Activated naive CD4-positive, alpha-beta T cell treated with anti-CD3 and anti-CD28 coated beads, Interleukin-2, amount 50 U/mL, for 72 hours (primary cell): ENCODE measurements around the gene NAXE. TPM values are rescaled to one million over a fixed set of nuclear protein-coding genes. Genes with fewer than 3 reads are reported as not detected.
A peak's percentile ranks its signal among the peaks of the same experiment; 100 is the strongest.
"Not testable (repeated sequence)": the region's sequence is repeated elsewhere in the genome, so short reads cannot be mapped to it uniquely, and the experiment has no call there.

Experiments
- ATAC-seq, 2 donors: fragments of 150-1000 bp; cut with Tn5 transposase; 2 replicates each; pipeline ENCODE4 v1.10.0; 2021; ENCODE audit warnings: mild to moderate bottlenecking in 2 of 2, moderate library complexity in 2 of 2
- DNase-seq, 2 donors: peaks; one replicate each; pipeline ENCODE4 v3.0.0; 2021 to 2022; ENCODE audit warnings: low spot score in 2 of 2
- H3K27ac Mint-ChIP-seq, 2 donors: one replicate each; pipeline ENCODE4 v1.8.0; 2022; ENCODE audit warnings: mild to moderate bottlenecking in 2 of 2, mixed read lengths in 2 of 2
- H3K36me3 Mint-ChIP-seq, 2 donors: one replicate each; pipeline ENCODE4 v1.8.0; 2022; ENCODE audit warnings: mixed read lengths in 2 of 2
- H3K9me3 Mint-ChIP-seq, 2 donors: one replicate each; pipeline ENCODE4 v1.8.0; 2022; ENCODE audit warnings: mixed read lengths in 2 of 2
- total RNA-seq, 2 donors: library from RNA; stranded (reverse); gene quantifications; one replicate each; pipeline ENCODE4 v1.2.3, GENCODE V29; 2022

The NAXE gene
- total RNA-seq, 2 donors from 2014 or later, result 71.4 to 95.1 TPM

DNA sequence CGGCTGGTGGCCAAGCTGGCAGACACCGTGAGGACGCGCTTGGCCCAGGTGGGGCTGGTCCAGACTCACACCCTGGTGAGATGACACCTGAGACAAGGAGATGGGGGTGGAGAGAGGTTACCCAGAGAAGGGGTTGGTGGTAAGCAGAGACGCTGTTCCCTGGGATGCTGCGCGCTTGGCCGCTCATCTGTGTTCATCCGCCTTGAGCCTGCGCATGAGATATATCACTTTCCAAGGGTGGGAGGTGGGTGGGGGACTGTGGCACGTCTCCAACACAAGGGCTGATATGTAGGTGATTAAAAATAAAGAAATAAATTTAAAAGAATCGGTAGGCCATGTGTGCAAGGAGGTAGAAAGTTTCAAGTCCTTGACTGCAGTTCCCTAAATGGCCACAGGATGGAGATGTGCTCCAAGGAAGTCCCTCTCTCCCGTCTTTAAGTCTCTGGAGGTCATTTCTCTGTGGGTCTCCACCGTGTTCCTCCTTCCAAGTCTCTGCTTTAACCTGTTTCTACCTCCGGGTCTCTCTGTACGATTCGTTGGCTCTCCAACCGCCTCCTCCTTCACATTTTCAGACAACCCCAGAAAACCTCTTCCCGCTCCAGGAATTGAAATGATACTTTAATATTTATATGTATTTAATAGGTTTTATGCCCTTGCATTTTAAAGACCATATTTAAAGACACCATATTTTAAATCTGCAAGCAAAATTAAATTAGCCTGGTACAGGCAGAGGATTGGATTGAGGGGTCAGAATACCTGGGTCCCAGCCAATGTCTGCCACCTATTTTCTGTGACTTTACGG is 7.6 kb upstream of the NAXE start:
- ATAC-seq (peak; percentile 41 to 49), DNase-seq (peak; percentile 61 to 79)
- H3K36me3 Mint-ChIP-seq, result peaks cover 4 to 6% of the 10 kb centered on the region in 2 donors
- no peaks in the 10 kb centered on the region for H3K9me3 Mint-ChIP-seq
- H3K27ac Mint-ChIP-seq, result peak overlapping the region in 1 of 2 donors; percentile 52

DNA sequence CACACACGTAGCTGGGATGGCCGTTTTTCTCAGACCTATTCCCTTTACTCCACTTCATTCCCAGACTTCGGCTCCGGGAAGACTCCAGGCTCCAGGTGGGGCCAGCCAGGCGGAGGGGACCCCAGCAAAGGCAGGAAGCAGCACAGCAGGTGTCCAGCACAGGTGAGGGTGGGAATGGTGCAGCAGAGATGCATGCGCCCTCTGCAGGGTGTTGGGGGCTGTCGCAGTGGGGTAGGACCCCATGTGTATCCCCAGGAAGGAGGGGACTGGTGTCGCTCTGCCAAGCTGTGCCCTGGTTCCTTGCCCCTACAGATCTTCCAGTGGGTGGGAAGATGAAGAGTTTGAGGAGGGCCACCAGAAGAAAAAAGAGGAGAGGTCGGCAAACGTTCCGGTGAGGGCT is 6.8 kb upstream of the NAXE start:
- no peak overlapping the region for H3K27ac Mint-ChIP-seq
- peaks cover 4 to 6% of the 10 kb centered on the region in 2 donors for H3K36me3 Mint-ChIP-seq
- peak in 1 of 2 donors; percentile 47 for ATAC-seq

DNA sequence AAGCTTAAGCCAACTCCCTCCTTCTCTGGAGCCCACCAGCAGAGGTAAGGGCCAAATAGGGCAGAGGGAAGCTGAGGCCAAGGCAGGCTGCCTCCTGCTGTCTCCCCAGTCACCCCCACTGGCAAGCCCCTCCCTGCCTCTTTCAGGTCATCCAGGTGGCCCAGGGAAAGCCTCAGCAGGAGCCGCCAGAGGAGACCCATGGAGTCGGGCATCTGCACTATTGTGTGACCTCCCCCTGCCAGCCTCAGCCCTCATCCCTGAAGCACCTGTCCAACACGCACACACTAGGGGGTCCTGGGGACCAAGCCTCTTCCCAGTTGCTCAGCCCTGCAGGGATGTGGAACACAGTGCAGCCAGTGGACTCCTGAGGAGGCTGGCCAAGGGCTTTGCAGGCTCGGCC is 5.3 kb upstream of the NAXE start:
- H3K27ac Mint-ChIP-seq, result no peak overlapping the region
- ATAC-seq, result no peak
- DNase-seq, result no peak

More for the DNA sequence above, 6.8 kb upstream of the NAXE start:
- H3K9me3 Mint-ChIP-seq, result no peaks in the 10 kb centered on the region
- no peak for DNase-seq

DNA sequence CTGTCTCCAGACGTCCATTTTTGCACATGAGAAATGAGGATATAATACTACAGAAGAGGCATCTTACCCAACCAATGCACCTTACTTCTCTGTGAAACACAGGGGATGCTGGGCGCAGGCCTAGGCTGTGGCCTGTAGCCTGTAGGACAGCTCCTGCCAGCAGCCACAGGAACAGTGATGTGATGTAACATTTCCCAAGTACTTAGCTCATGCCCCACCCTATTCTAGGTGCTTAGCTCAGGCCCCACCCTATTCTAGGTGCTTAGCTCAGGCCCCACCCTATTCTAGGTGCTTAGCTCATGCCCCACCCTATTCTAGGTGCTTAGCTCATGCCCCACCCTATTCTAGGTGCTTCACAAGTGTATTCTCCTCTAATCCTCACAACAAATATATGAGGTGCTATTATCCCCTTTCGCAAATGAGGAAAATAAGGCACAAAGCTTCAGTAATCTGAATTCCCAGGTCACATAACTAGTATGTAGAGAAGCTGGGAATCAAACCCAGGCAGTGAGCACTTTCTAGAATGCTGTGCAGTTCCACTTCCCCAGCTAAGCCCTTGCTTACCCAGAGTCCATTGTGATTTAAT is 4.6 kb upstream of the NAXE start:
- peaks cover 4 to 6% of the 10 kb centered on the region in 2 donors for H3K36me3 Mint-ChIP-seq
- H3K9me3 Mint-ChIP-seq, result no peaks in the 10 kb centered on the region
- no peak for DNase-seq
- no peak overlapping the region for H3K27ac Mint-ChIP-seq
- ATAC-seq, result no peak

More for the DNA sequence above, 5.3 kb upstream of the NAXE start:
- Mint-ChIP-seq H3K9me3 (no peaks in the 10 kb centered on the region), H3K36me3 (peaks cover 4 to 6% of the 10 kb centered on the region in 2 donors)

DNA sequence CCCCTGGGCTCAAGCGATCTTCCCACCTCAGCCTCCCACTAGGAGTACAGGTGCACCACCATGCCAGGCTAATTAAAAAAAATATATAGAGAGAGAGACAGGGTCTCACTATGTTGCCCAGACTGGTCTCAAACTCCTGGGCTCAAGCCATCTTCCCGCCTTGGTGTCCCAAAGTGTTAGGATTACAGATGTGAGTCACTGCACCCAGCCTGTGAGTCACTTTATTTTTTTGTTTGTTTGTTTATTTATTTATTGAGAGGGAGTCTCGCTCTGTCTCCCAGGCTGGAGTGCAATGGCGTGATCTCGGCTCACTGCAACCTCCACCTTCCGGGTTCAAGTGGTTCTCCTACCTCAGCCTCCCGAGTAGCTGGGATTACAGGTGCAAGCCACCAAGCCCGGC is 3.6 kb upstream of the NAXE start:
- not testable (repeated sequence) for DNase-seq, ATAC-seq, H3K9me3 Mint-ChIP-seq, H3K36me3 Mint-ChIP-seq, H3K27ac Mint-ChIP-seq

DNA sequence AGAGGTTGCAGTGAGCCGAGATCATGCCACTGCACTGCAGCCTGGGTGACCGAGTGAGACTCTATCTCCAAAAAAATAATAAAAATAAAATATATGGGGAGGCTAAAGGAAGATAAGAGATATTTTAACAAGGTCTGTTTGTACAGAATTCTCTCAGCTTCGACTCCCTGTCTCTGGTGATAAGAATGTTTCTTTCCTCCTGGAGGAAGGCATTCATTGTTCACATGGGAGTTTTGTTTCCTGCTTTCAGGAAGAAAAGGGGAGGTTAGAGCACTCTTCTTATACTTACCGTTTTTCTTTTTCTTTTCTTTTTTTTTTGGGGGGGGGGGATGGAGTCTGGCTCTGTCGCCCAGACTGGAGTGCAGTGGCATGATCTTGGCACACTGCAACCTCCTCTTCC is 2.0 kb upstream of the NAXE start:
- Mint-ChIP-seq H3K9me3 (no peaks in the 10 kb centered on the region), H3K27ac (no peak overlapping the region), H3K36me3 (peaks cover 0 to 8% of the 10 kb centered on the region in 2 donors)
- ATAC-seq (no peak), DNase-seq (no peak)

DNA sequence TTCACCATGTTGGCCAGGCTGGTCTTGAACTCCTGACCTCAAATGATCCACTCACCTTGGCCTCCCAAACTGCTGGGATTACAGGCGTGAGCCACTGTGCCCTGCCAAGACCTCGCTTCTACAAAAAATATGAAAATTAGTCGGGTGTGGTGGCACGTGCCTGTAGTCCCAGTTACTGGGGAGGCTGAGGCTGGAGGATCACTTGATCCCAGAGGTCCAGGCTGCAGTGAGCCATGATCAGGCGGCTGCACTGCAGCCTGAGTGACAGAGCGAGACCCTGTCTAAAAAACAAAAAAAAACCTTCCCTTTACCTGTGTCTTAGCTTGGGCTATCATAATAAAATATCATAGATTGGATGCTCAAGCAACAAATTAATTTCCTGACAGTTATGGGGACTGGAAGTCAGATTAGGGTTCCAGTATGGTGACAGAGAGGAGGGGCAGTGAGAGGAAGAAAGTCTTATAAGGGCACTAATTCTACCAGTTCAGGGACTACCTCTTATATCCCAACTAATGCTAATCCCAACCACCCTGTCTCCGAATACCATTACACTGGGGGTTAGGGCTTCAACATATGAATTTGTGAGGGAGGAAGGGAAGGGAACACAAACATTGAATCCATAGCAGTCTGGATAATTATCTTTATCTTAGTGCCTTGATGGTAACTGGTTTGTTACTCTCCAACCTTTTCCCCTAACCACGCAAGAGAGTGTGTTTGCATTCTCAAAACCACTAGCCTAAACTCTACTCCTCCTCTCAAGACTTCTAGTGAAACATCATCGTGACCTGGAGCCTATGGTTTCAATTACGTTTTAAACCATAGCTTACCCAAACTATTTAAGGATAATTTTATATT is 1.0 kb upstream of the NAXE start:
- ATAC-seq (no peak), DNase-seq (no peak)
- Mint-ChIP-seq H3K9me3 (no peaks in the 10 kb centered on the region), H3K27ac (peak overlapping the region in 1 of 2 donors; percentile 68), H3K36me3 (peaks cover 0 to 13% of the 10 kb centered on the region in 2 donors)

DNA sequence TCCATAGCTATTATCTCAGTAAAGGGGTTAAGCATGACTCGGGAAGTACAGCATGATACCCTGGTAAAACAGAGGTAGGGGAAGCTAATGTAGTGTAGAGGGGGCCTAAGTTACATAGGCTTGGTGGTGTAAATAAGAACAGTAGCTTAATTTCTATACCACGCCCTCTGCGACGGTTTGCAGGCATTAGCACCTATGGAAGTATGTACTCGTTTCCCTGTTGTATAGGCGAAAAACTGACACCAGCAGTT is 470 bp upstream of the NAXE start:
- peak in 1 of 2 donors; percentile 43 for ATAC-seq

DNA sequence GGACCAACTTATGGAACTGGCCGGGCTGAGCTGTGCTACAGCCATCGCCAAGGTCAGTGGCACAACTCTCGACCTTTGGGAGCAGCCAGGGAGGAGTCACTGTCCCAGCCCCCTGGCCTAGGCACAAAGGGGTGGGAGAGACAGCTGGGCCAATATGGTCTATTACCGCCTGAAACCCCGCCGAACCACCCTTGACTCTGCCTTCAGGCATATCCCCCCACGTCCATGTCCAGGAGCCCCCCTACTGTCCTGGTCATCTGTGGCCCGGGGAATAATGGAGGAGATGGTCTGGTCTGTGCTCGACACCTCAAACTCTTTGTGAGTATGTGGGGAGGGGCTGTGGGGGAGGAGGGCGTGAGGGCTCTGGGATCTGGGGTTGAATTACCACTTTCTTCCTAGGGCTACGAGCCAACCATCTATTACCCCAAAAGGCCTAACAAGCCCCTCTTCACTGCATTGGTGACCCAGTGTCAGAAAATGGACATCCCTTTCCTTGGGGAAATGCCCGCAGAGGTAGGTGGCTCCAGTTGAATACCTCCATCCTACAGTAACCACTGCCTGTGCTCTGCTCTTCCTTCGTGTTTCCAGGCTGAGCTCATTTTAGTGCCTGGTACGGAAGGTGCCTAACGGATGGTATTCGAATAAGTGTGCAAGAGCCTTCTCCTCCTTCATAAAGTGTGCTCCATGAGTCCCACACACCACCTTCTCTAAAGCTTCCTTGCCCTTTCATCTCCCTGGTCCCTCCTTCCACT is 758 bp downstream of the NAXE start:
- Mint-ChIP-seq H3K36me3 (peaks cover 0 to 15% of the 10 kb centered on the region in 2 donors), H3K9me3 (no peaks in the 10 kb centered on the region), H3K27ac (peak overlapping the region; percentile 68 to 90)
- no peak for ATAC-seq
- no peak for DNase-seq

More for the DNA sequence above, 470 bp upstream of the NAXE start:
- Mint-ChIP-seq H3K27ac (peak overlapping the region; percentile 44 to 68), H3K36me3 (peaks cover 0 to 15% of the 10 kb centered on the region in 2 donors), H3K9me3 (no peaks in the 10 kb centered on the region)
- no peak for DNase-seq

DNA sequence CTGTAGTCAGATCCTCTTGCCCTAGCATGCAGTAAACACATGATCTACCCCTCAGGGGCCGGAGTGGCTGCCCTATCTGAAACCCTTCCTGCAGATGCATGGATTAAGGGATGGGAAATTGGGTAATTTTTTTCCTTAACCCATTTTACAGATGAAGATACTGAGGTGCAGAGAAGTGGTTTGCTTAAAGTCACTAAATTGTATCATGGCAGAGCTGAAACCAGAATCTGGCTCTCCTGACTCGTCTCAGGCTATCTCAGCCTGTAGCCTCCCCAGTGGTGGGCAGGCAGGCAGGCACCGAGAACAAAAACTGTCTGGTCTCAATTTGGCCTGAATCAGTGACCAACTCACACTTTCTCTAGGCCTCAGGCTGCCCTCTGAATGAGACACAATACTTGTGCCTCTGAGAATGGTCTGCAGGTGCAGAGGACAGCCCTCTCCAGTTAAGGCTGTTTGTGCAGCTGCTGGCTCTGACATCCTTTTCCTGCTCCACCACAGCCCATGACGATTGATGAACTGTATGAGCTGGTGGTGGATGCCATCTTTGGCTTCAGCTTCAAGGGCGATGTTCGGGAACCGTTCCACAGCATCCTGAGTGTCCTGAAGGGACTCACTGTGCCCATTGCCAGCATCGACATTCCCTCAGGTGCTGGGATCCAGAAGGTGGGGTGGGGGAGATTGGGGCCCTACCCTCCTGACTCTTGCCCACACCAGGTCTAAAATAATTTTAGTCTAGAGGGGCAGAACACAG is 1.5 kb downstream of the NAXE start:
- H3K9me3 Mint-ChIP-seq, result no peaks in the 10 kb centered on the region
- peak overlapping the region; percentile 68 to 90 for H3K27ac Mint-ChIP-seq
- H3K36me3 Mint-ChIP-seq, result peaks cover 0 to 15% of the 10 kb centered on the region in 2 donors
- no peak for DNase-seq
- no peak for ATAC-seq

DNA sequence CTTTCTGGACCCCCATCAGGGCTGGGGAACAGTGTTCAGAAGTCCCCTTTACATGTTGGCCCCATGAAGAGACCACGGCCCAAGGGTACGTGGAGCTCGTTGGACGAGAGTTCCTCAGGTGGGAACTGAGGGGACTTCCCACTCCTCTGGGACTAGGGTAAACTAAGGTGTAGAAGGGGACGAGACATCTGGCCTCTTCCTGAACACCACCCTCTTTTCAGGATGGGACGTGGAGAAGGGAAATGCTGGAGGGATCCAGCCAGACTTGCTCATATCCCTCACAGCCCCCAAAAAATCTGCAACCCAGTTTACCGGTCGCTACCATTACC is 2.0 kb downstream of the NAXE start:
- peaks cover 3 to 15% of the 10 kb centered on the region in 2 donors for H3K36me3 Mint-ChIP-seq
- H3K9me3 Mint-ChIP-seq, result no peaks in the 10 kb centered on the region
- DNase-seq (no peak), ATAC-seq (no peak)
- H3K27ac Mint-ChIP-seq, result no peak overlapping the region

DNA sequence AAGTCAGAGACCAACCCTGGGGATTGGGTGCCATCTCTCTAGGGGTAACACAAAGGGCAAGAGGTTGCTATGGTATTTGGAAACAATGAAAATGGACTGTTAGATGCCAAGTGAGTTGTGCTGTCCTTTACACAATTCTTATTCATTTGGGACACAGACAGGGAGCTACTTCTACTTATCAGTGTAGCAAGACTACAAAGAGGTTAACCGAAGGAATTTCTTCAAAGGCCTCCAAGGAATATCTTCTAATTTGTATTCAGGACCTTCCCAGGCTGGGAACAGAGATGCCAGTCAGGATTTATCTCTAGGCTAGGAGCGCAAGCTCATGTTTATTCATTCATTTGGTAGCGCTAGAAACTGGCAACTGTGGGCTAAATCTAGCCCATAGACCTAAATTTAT is 2.6 kb downstream of the NAXE start:
- Mint-ChIP-seq H3K27ac (no peak overlapping the region), H3K9me3 (no peaks in the 10 kb centered on the region), H3K36me3 (peaks cover 8 to 15% of the 10 kb centered on the region in 2 donors)
- no peak for DNase-seq
- ATAC-seq, result no peak

DNA sequence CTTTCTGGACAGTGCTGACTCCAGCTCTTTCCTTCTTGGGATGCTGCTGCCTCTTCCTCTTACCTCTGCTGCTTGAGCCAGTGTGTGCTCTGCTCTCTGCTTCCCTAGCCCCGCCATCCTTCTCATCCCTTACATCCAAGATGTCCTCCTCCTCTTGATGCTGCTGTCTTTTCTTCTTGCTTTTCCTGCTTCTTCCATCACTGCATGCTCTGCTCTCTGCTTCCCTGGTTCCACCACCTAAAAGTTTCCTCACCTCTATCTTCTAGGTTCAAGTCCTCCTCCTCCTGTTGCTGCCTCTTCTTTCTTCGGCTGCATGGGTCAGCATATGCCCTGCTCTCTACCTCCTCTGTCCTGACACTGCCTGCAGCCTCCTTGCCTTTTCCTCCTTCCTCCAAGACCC is 3.4 kb downstream of the NAXE start:
- H3K9me3 Mint-ChIP-seq, result no peaks in the 10 kb centered on the region
- no peak for ATAC-seq
- H3K36me3 Mint-ChIP-seq, result peaks cover 8 to 15% of the 10 kb centered on the region in 2 donors
- peak overlapping the region; percentile 73 to 77 for H3K27ac Mint-ChIP-seq
- DNase-seq, result no peak

DNA sequence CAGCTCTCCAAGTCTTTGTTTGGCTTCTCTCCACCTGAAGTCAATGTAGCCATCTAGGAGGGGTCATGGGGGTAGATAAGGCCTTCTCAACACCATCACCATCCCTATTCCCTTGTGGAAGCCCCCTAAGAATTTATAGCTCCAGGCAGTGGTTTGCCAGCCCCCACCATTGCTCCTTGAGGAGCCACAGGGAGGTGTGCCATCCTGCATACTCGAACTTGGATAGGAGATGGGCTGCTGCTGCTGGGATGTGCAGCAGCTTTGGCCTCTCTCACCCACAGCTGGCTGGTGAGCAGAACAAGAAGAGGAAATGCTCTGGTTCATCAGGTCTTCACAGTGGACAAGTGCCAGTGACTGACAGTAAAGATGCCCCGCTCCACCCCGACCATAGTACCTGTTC is 4.8 kb downstream of the NAXE start:
- Mint-ChIP-seq H3K36me3 (peaks cover 18 to 24% of the 10 kb centered on the region in 2 donors), H3K27ac (peak overlapping the region in 1 of 2 donors; percentile 85), H3K9me3 (no peaks in the 10 kb centered on the region)
- DNase-seq (no peak), ATAC-seq (no peak)

DNA sequence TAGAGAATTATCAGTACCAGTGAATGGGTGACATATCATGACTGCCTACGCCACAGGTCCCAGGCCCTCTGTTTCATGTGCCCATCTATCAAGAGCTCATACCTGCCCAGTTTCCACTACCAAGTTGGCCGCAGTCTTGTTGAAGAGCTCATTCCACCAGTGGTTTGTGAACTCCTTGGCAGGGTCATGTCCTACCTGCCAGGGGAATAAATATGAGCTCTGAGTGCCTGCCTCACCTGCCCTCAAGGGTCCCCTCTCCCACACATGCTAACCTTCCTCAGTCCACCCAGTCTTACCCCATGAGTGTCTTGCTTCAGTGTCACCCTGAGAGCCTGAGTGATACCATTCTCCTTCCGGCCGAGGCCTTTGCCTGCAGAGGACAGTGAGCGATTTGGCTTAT is 6.5 kb downstream of the NAXE start:
- no peak for DNase-seq
- Mint-ChIP-seq H3K36me3 (peaks cover 18 to 19% of the 10 kb centered on the region in 2 donors), H3K27ac (peak overlapping the region; percentile 44 to 46), H3K9me3 (no peaks in the 10 kb centered on the region)
- ATAC-seq, result no peak
